Trophoblast cell (in vitro differentiated cells and primary cell): ENCODE measurements around the gene GGT1.
"Not testable (repeated sequence)": the region's sequence is repeated elsewhere in the genome, so short reads cannot be mapped to it uniquely, and the experiment has no call there.

ENCODE experiments used
- DNase-seq, 2 donors: peaks; one replicate each; pipeline ENCODE4 v3.0.0-alpha.2; 2016
- H2AFZ ChIP-seq: 2 replicates; pipeline ENCODE4 v1.6.1; 2013; ENCODE audit warnings: low read length, moderate library complexity, mild to moderate bottlenecking; ENCODE audit not compliant: insufficient read depth, poor library complexity
- H2AK5ac ChIP-seq: 2 replicates; pipeline ENCODE4 v1.6.1; 2013; ENCODE audit warnings: mild to moderate bottlenecking, low read length
- H2BK120ac ChIP-seq: 2 replicates; pipeline ENCODE4 v1.6.1; 2013; ENCODE audit warnings: low read length, mild to moderate bottlenecking, moderate library complexity; ENCODE audit not compliant: insufficient read depth, poor library complexity
- H2BK12ac ChIP-seq: 2 replicates; pipeline ENCODE4 v1.6.1; 2013; ENCODE audit warnings: mild to moderate bottlenecking, low read length, moderate library complexity
- H2BK5ac ChIP-seq: 2 replicates; pipeline ENCODE4 v1.6.1; 2013; ENCODE audit warnings: low read length, low read depth, moderate library complexity, mild to moderate bottlenecking; ENCODE audit not compliant: poor library complexity
- H3K14ac ChIP-seq: 2 replicates; pipeline ENCODE4 v1.6.1; 2013; ENCODE audit warnings: mild to moderate bottlenecking, low read length
- H3K18ac ChIP-seq: 2 replicates; pipeline ENCODE4 v1.6.1; 2013; ENCODE audit warnings: mild to moderate bottlenecking, low read length
- H3K23ac ChIP-seq: 2 replicates; pipeline ENCODE4 v1.6.1; 2013; ENCODE audit warnings: low read length
- H3K27ac ChIP-seq: 2 replicates; pipeline ENCODE4 v1.5.1; 2013; ENCODE audit warnings: low read depth, mild to moderate bottlenecking, inconsistent platforms, low read length, moderate library complexity
- H3K27me3 ChIP-seq: 2 replicates; pipeline ENCODE4 v1.6.1; 2013; ENCODE audit warnings: inconsistent platforms, mild to moderate bottlenecking, low read length, moderate library complexity; ENCODE audit not compliant: insufficient read depth
- H3K36me3 ChIP-seq, 2 experiments: 1 replicate in 1 of 2; 2 replicates in 1 of 2; pipeline ENCODE4 v1.6.1; 2013; ENCODE audit warnings: low read length in 2 of 2, mild to moderate bottlenecking in 2 of 2, moderate library complexity in 1 of 2; ENCODE audit not compliant: insufficient read depth in 2 of 2, control insufficient read depth in 1 of 2
- H3K4ac ChIP-seq: 2 replicates; pipeline ENCODE4 v1.6.1; 2013; ENCODE audit warnings: low read depth, mild to moderate bottlenecking, low read length, moderate library complexity
- H3K4me1 ChIP-seq, 2 experiments: 1 replicate in 1 of 2; 2 replicates in 1 of 2; pipeline ENCODE4 v1.6.1; 2013; ENCODE audit warnings: low read length in 2 of 2, mild to moderate bottlenecking in 2 of 2, moderate library complexity in 1 of 2; ENCODE audit not compliant: insufficient read depth in 2 of 2, control insufficient read depth in 1 of 2
- H3K4me2 ChIP-seq: 2 replicates; pipeline ENCODE4 v1.6.1; 2013; ENCODE audit warnings: inconsistent platforms, mild to moderate bottlenecking, low read length, moderate library complexity
- H3K4me3 ChIP-seq: 2 replicates; pipeline ENCODE4 v1.5.1; 2013; ENCODE audit warnings: mild to moderate bottlenecking, low read depth, low read length, inconsistent platforms
- H3K79me1 ChIP-seq: one replicate; pipeline ENCODE4 v1.6.1; 2013; ENCODE audit warnings: low read length
- H3K79me2 ChIP-seq: 2 replicates; pipeline ENCODE4 v1.6.1; 2013; ENCODE audit warnings: low read length, mild to moderate bottlenecking; ENCODE audit not compliant: control insufficient read depth, insufficient read depth, poor library complexity
- H3K9ac ChIP-seq: 2 replicates; pipeline ENCODE4 v1.6.1; 2013; ENCODE audit warnings: mild to moderate bottlenecking, low read length
- H3K9me3 ChIP-seq: 2 replicates; pipeline ENCODE4 v1.6.1; 2013; ENCODE audit warnings: low read depth, mild to moderate bottlenecking, control low read depth, inconsistent platforms, low read length; ENCODE audit not compliant: insufficient read depth
- H4K12ac ChIP-seq: 2 replicates; pipeline ENCODE4 v1.6.1; 2013; ENCODE audit warnings: low read depth, mild to moderate bottlenecking, low read length, moderate library complexity
- H4K8ac ChIP-seq: 2 replicates; pipeline ENCODE4 v1.6.1; 2013; ENCODE audit warnings: low read depth, mild to moderate bottlenecking, low read length, moderate library complexity
- H4K91ac ChIP-seq: one replicate; pipeline ENCODE4 v1.6.1; 2013; ENCODE audit warnings: low read depth, mild to moderate bottlenecking, low read length, moderate library complexity
- WGBS: extraction: QIAGEN DNeasy Blood & Tissue Kit; methylation state at CpG from one replicate; pipeline ENCODE4 v1.1.7; 2013; ENCODE audit warnings: missing lambda C conversion rate; ENCODE audit not compliant: insufficient read length, insufficient coverage; ENCODE audit errors: extremely low coverage; 5-methylcytosine and 5-hydroxymethylcytosine counted together

The GGT1 gene

GRCh38 chr22:24597076-24597475 is 5.9 kb upstream of the GGT1 start:
- H3K27me3 ChIP-seq, H2AFZ ChIP-seq, H2BK120ac ChIP-seq, H4K91ac ChIP-seq, H3K79me1 ChIP-seq, H3K9me3 ChIP-seq, H3K36me3 ChIP-seq, H2BK5ac ChIP-seq, H3K4ac ChIP-seq, H4K8ac ChIP-seq, H3K4me3 ChIP-seq, DNase-seq, H3K18ac ChIP-seq, H4K12ac ChIP-seq, H2BK12ac ChIP-seq, H3K14ac ChIP-seq, H3K27ac ChIP-seq, H3K79me2 ChIP-seq, H2AK5ac ChIP-seq, H3K9ac ChIP-seq, H3K4me2 ChIP-seq, H3K23ac ChIP-seq: not testable (repeated sequence)
- WGBS, result no CpG with 5 or more reads among the region's 9 CpGs
- peaks cover 9 to 10% of the 10 kb centered on the region in 2 experiments for H3K4me1 ChIP-seq

- Histone ChIP-seq H4K12ac (no peak overlapping the region), H3K4me3 (no peak overlapping the region), H4K8ac (no peak overlapping the region), H3K36me3 (no peaks in the 10 kb centered on the region), H3K18ac (no peak overlapping the region), H2AFZ (no peak overlapping the region), H3K4ac (no peak overlapping the region), H3K9me3 (peaks cover 4% of the 10 kb centered on the region), H3K27ac (no peak overlapping the region), H3K23ac (no peak overlapping the region), H2BK120ac (peak overlapping the region; percentile 25), H3K14ac (no peak overlapping the region), H3K27me3 (no peaks in the 10 kb centered on the region), H2BK5ac (no peak overlapping the region), H3K4me2 (no peak overlapping the region), H3K4me1 (peaks cover 2 to 11% of the 10 kb centered on the region in 2 experiments), H3K79me2 (no peaks in the 10 kb centered on the region), H2AK5ac (no peak overlapping the region), H4K91ac (no peak overlapping the region), H2BK12ac (no peak overlapping the region), H3K79me1 (peaks cover 5% of the 10 kb centered on the region), H3K9ac (no peak overlapping the region)
- no peak for DNase-seq
- WGBS, result no CpG with 5 or more reads among the region's 8 CpGs
Measured at GRCh38 chr22:24599514-24599913, 3.5 kb upstream of the GGT1 start.

GRCh38 chr22:24599958-24600715 is 2.9 kb upstream of the GGT1 start:
- H3K4me2 ChIP-seq, H3K27ac ChIP-seq, H2BK5ac ChIP-seq, H4K91ac ChIP-seq, H3K4ac ChIP-seq, DNase-seq, H2BK120ac ChIP-seq, H2BK12ac ChIP-seq, H3K23ac ChIP-seq, H3K79me2 ChIP-seq, H3K27me3 ChIP-seq, H3K14ac ChIP-seq, H3K9ac ChIP-seq, H3K79me1 ChIP-seq, H3K18ac ChIP-seq, H3K9me3 ChIP-seq, H4K8ac ChIP-seq, H4K12ac ChIP-seq, H2AFZ ChIP-seq, H3K36me3 ChIP-seq, H3K4me3 ChIP-seq: not testable (repeated sequence)
- no CpG with 5 or more reads among the region's 3 CpGs for WGBS
- Histone ChIP-seq H3K4me1 (peaks cover 2 to 11% of the 10 kb centered on the region in 2 experiments), H2AK5ac (peak overlapping the region; percentile 15)

- Histone ChIP-seq H4K8ac (no peak overlapping the region), H3K27me3 (no peaks in the 10 kb centered on the region), H2BK5ac (no peak overlapping the region), H3K18ac (no peak overlapping the region), H3K9ac (no peak overlapping the region), H3K79me1 (peaks cover 5% of the 10 kb centered on the region), H3K9me3 (peaks cover 3% of the 10 kb centered on the region), H3K4ac (no peak overlapping the region), H4K12ac (no peak overlapping the region), H3K4me3 (no peak overlapping the region), H2BK12ac (peak overlapping the region; percentile 35), H3K14ac (no peak overlapping the region), H3K4me2 (no peak overlapping the region), H2AK5ac (no peak overlapping the region), H4K91ac (no peak overlapping the region), H3K4me1 (peaks cover 2 to 13% of the 10 kb centered on the region in 2 experiments), H3K23ac (no peak overlapping the region), H3K79me2 (no peaks in the 10 kb centered on the region), H3K36me3 (no peaks in the 10 kb centered on the region), H3K27ac (no peak overlapping the region), H2BK120ac (peak overlapping the region; percentile 28), H2AFZ (no peak overlapping the region)
- peak; percentile 59 to 80 for DNase-seq
- WGBS, result no CpG with 5 or more reads among the region's 12 CpGs
Measured at GRCh38 chr22:24601217-24602104, 1.5 kb upstream of the GGT1 start.
